ENCODE measurements around the gene AK8.

DNA sequence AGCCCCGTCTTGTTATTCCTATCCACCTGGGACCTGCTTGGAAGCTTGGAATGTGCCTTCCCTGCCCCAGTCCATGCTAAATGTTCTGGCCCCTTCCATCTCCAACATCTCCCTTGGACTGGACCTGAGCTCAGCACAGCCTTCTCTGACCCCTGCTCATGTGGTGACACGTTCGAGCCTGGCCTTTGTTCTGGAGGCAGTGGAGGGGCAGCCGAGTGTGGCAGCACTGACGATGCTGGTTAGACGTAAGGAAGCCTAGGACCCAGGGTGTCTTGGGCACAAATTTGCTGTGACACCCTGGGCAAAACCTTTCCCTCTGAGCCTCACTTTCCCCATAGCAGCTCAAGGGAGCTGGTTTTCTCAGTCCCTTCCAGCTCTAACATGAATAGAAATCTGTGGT lies 4.5 kb upstream of the AK8 start:
- TF ChIP-seq TAF1 (IDR thresholded peaks at IDR 0.05; ENCODE audit: borderline replicate concordance, low read depth, low read length) (no peak), FOSL2 (IDR thresholded peaks at IDR 0.05; ENCODE audit: borderline replicate concordance, low read depth) (no peak), RXRA (IDR thresholded peaks at IDR 0.05; ENCODE audit: borderline replicate concordance, low read depth) (no peak), RFX5 (IDR thresholded peaks at IDR 0.05; ENCODE audit: low read length) (no peak), ELF1 (IDR thresholded peaks at IDR 0.05) (no peak), MXI1 (IDR thresholded peaks at IDR 0.05; ENCODE audit: low read depth, low read length) (no peak)
- TF ChIP-seq, protein P1, sequence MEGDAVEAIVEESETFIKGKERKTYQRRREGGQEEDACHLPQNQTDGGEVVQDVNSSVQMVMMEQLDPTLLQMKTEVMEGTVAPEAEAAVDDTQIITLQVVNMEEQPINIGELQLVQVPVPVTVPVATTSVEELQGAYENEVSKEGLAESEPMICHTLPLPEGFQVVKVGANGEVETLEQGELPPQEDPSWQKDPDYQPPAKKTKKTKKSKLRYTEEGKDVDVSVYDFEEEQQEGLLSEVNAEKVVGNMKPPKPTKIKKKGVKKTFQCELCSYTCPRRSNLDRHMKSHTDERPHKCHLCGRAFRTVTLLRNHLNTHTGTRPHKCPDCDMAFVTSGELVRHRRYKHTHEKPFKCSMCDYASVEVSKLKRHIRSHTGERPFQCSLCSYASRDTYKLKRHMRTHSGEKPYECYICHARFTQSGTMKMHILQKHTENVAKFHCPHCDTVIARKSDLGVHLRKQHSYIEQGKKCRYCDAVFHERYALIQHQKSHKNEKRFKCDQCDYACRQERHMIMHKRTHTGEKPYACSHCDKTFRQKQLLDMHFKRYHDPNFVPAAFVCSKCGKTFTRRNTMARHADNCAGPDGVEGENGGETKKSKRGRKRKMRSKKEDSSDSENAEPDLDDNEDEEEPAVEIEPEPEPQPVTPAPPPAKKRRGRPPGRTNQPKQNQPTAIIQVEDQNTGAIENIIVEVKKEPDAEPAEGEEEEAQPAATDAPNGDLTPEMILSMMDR (IDR thresholded peaks at IDR 0.05) = no peak
- TF ChIP-seq, protein P2, sequence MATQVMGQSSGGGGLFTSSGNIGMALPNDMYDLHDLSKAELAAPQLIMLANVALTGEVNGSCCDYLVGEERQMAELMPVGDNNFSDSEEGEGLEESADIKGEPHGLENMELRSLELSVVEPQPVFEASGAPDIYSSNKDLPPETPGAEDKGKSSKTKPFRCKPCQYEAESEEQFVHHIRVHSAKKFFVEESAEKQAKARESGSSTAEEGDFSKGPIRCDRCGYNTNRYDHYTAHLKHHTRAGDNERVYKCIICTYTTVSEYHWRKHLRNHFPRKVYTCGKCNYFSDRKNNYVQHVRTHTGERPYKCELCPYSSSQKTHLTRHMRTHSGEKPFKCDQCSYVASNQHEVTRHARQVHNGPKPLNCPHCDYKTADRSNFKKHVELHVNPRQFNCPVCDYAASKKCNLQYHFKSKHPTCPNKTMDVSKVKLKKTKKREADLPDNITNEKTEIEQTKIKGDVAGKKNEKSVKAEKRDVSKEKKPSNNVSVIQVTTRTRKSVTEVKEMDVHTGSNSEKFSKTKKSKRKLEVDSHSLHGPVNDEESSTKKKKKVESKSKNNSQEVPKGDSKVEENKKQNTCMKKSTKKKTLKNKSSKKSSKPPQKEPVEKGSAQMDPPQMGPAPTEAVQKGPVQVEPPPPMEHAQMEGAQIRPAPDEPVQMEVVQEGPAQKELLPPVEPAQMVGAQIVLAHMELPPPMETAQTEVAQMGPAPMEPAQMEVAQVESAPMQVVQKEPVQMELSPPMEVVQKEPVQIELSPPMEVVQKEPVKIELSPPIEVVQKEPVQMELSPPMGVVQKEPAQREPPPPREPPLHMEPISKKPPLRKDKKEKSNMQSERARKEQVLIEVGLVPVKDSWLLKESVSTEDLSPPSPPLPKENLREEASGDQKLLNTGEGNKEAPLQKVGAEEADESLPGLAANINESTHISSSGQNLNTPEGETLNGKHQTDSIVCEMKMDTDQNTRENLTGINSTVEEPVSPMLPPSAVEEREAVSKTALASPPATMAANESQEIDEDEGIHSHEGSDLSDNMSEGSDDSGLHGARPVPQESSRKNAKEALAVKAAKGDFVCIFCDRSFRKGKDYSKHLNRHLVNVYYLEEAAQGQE (IDR thresholded peaks at IDR 0.05; ENCODE audit: low read depth, low read length) = no peak
- TF ChIP-seq, protein P3, sequence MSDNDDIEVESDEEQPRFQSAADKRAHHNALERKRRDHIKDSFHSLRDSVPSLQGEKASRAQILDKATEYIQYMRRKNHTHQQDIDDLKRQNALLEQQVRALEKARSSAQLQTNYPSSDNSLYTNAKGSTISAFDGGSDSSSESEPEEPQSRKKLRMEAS (IDR thresholded peaks at IDR 0.05; ENCODE audit: low read depth) = no peak
